ENCODE data around the gene SEMA5B. TPM values are rescaled to one million over a fixed set of nuclear protein-coding genes. Genes with fewer than 3 reads are reported as not detected.

Gene SEMA5B
- total and polyA plus RNA-seq, 8 donors: 0.61 to 9.0 (median 6.4) TPM

DNA sequence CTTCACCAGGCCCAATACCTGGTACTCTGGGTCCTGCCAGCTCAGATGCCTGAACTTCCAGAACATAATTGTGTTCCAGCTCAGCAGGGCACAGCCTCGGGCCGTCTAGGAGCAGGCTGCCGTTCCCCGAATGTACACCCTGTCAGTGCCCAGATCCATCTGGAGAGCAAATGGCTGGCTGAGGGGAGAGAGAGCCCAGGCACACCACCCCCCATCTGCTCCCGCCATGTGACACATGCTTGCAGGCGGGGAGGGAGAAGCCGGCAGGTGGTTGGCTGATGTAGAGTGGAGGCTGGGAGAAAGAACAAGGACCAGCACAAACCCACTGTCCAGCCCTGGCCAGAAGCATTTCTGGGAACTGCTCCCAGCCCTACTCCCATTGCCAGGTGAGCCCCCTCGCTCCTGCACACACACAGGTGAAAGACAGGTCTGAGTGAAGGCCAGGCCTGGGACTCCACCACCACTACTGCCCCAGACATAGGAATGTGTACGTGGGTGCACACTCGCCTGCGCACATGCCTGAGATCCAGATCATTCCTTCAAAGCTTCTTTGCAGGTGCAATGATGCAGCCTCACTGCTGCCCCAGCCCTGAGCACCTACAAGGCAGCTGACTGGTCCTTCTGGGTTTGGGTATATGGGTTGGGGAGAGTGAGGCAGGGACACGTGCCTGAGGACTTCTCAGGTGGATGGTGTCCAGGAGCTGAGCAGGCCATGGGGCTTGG, 53.5 kb downstream of the SEMA5B start:
- Histone ChIP-seq H3K4me1 (peaks cover 4 to 16% of the 10 kb centered on the region in 2 donors), H3K27me3 (no peaks in the 10 kb centered on the region), H3K4me3 (no peak overlapping the region), H3K36me3 (no peaks in the 10 kb centered on the region), H3K9me3 (no peaks in the 10 kb centered on the region), H3K27ac (no peak overlapping the region)
- intact Hi-C loops (cut with DNase I): no loop called here
- ATAC-seq (no peak), DNase-seq (no peak)
- TF ChIP-seq, protein P1, sequence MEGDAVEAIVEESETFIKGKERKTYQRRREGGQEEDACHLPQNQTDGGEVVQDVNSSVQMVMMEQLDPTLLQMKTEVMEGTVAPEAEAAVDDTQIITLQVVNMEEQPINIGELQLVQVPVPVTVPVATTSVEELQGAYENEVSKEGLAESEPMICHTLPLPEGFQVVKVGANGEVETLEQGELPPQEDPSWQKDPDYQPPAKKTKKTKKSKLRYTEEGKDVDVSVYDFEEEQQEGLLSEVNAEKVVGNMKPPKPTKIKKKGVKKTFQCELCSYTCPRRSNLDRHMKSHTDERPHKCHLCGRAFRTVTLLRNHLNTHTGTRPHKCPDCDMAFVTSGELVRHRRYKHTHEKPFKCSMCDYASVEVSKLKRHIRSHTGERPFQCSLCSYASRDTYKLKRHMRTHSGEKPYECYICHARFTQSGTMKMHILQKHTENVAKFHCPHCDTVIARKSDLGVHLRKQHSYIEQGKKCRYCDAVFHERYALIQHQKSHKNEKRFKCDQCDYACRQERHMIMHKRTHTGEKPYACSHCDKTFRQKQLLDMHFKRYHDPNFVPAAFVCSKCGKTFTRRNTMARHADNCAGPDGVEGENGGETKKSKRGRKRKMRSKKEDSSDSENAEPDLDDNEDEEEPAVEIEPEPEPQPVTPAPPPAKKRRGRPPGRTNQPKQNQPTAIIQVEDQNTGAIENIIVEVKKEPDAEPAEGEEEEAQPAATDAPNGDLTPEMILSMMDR (IDR thresholded peaks at IDR 0.05): no peak

DNA sequence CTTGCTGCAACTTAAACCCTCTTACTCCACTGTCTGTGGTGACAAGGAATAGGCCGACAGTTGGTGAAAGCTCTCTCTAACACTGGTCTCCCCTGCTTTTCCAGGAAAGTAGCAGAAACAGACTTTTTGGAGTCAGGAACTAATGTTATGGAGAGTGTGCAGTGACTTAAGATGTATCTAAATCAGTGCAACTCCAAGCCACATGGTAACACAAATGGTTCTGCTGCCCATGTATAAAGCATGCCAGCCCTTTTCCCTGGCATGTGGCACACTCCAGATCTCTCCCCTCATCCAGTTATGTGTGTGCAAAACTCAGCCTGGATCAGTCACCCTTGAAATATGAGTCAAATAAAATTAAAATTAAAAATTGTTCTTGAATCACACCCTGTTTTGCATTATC, 55.4 kb downstream of the SEMA5B start:
- intact Hi-C loops (cut with DNase I): no loop called here
- Histone ChIP-seq H3K36me3 (no peaks in the 10 kb centered on the region), H3K9me3 (no peaks in the 10 kb centered on the region), H3K4me1 (peaks cover 4 to 9% of the 10 kb centered on the region in 2 donors), H3K27me3 (no peaks in the 10 kb centered on the region), H3K27ac (no peak overlapping the region), H3K4me3 (no peak overlapping the region)
- TF ChIP-seq, protein P1 (IDR thresholded peaks at IDR 0.05): no peak
- ATAC-seq (no peak), DNase-seq (no peak)

DNA sequence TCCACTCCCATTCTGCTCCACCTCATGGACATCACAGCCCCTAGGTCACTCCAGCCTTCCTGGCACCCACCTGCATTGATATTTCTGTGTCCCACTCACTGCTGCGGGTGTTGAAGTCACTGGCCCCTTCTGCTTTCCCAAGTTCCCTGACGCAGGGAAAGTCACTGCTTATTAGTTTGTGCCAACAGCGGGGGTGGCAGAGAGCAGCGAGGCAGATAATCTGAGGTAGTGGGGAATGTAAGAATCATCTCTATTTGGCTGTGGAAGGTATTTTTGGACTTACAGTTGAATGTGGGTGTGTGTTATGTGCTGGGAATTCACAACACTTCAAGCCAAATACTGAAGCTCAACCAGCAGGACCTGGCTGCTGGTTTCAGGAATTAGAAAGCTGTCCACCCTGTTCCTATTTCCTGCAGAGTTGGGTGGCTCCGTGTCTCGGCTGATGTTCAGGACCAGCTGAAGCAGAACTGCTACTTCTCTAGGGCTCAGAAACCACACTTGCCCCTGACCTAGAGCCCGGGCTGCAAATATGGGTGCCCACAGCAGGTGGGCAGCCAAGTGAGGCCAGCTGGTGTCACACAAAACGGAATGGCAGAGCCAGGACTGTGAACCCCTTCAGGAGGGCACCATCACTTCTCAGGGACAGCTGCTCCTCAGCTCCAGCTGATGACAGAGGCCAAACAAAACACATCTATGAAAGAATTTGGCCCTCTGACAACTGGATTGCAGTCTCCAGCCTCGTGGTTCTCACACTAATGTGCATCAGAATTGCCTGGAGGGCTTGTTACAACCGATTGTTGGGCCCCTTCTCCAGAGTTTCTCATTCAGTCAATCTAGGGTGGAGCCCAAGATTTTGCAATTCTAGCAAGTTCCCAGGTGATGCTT, 57.7 kb downstream of the SEMA5B start:
- no peaks in the 10 kb centered on the region for H3K36me3 ChIP-seq
- no peaks in the 10 kb centered on the region for H3K27me3 ChIP-seq
- ATAC-seq (peak; percentile 11), DNase-seq (peak in 2 of 4 donors; percentile 63 to 71)
- H3K4me3 ChIP-seq: no peak overlapping the region
- no peaks in the 10 kb centered on the region for H3K9me3 ChIP-seq
- intact Hi-C loops (cut with DNase I): no loop called here
- H3K27ac ChIP-seq: no peak overlapping the region
- TF ChIP-seq, protein P1 (IDR thresholded peaks at IDR 0.05): no peak
- peaks cover under 1 to 3% of the 10 kb centered on the region in 2 donors for H3K4me1 ChIP-seq

DNA sequence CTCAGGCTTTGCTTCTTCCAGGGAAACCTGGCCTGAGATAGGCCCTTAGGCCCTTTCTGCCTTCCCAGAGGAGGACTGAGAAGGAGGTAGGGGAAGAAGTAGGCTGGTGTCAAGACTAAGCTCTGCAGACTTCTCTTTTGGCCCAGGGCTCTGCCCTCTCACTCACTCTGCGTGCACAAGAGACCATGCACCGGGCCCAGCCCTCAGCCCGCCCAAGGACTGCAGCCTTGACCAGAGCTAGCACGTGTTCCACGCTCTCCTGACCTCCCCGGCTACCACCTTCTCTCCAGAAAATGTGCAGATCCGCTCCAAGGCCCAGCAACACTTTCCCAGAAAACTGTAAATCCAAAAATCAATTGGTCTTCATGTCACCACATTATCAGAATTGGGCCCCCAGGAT, 59.8 kb downstream of the SEMA5B start:
- TF ChIP-seq, protein P1 (IDR thresholded peaks at IDR 0.05): no peak
- Histone ChIP-seq H3K4me1 (no peaks in the 10 kb centered on the region), H3K27me3 (no peaks in the 10 kb centered on the region), H3K36me3 (no peaks in the 10 kb centered on the region), H3K9me3 (no peaks in the 10 kb centered on the region), H3K4me3 (no peak overlapping the region), H3K27ac (no peak overlapping the region)
- DNase-seq: no peak
- no peak for ATAC-seq
- intact Hi-C loops (cut with DNase I): no loop called here

GRCh38 chr3:122967356-122967755, 60.2 kb downstream of the SEMA5B start:
- intact Hi-C loops (cut with DNase I): no loop called here
- TF ChIP-seq, protein P1 (IDR thresholded peaks at IDR 0.05): no peak
- Histone ChIP-seq H3K27ac (no peak overlapping the region), H3K27me3 (no peaks in the 10 kb centered on the region), H3K9me3 (no peaks in the 10 kb centered on the region), H3K4me3 (no peak overlapping the region), H3K4me1 (no peaks in the 10 kb centered on the region), H3K36me3 (no peaks in the 10 kb centered on the region)
- no peak for DNase-seq
- ATAC-seq: no peak

Measured in left lung (tissue), 10 donors.